ENCODE data around the gene NECAP2.

NECAP2 gene, protein sequence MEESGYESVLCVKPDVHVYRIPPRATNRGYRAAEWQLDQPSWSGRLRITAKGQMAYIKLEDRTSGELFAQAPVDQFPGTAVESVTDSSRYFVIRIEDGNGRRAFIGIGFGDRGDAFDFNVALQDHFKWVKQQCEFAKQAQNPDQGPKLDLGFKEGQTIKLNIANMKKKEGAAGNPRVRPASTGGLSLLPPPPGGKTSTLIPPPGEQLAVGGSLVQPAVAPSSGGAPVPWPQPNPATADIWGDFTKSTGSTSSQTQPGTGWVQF

DNA sequence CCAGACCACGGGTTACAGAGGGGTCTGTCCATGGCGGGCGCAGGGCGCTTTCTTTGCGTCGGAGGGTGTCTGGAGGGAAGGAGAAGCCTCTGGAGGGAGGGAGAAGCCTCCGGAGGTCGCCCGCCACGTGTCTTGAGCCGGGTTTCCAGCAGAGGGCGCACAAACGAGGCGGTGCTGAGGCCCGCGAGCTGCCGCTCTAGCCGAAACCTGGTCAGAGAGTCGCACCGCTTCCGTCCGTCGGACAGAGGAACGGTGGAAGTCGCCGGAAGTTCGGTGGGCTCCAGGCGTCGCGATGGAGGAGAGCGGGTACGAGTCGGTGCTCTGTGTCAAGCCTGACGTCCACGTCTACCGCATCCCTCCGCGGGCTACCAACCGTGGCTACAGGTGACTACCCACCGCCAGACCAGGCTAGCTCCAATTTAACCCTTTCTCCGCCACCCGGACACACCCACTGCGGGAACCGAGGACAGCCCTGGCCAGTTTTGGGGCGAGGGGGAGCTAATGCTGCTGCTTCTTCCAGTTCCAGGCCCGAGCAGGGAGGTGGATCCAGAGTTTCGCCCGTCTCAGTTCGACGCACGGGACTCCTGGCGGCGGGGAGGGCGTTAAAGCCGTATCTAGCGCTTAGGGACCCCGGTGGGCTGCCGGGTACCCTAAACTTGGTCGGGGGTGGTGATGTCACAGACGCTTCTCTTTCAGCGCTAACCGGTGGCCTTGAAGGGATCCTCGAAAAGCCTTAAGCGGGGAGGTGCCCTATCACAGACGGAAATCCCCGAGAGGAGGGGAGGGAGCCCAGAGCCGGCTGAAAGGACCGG lies at the start of gene NECAP2:
TSS of gene NECAP2 (plus strand) at position 255 of the 812 bp plus-strand sequence. CDS start at position 293, 38 bp downstream.
- Histone ChIP-seq H3K36me3 (ENCODE audit: control insufficient read depth, insufficient read depth, low read length) (no peaks in the 10 kb centered on the region), H3K27me3 (ENCODE audit: control insufficient read depth, insufficient read depth, low read length) (peaks cover 2% of the 10 kb centered on the region; the same call in 1 of the 2 replicates), H3K4me1 (ENCODE audit: control insufficient read depth, insufficient read depth, low read length) (no peaks in the 10 kb centered on the region), H3K4me3 (ENCODE audit: low read length) (peak within 1 kb of the TSS; percentile 91), H3K9me3 (ENCODE audit: control insufficient read depth, insufficient read depth, low read length) (no peaks in the 10 kb centered on the region), H3K27ac (ENCODE audit: low read length) (no peak within 1 kb of the TSS)
- no CpG with 5 or more reads among the region's 68 CpGs for WGBS (ENCODE audit: insufficient coverage, insufficient read length)
- DNase-seq (ENCODE audit: low read depth, low spot score) = peak; percentile 91

DNA sequence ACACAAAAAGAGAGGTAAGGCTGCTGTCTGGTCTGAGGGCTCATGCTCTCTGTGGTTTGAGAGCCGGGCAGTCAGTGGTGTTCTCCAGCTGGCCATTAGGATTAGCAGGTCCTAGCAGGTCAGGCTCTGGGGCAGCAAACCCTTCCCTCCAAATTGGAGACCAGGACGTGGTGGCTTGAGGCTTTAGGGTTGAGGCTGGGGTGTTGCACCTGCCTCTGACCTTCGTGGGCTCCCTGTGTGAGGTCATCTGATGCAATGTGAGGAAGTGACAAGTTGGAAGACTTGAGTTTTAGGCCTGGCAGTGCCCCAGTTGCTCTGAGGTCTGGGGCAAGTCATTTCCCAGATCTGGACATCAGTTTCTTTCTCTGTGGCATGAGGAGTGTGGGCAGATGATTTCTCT lies 49.1 kb upstream of the NECAP2 start:
- no peaks in the 10 kb centered on the region for H3K9me3 ChIP-seq (ENCODE audit: control insufficient read depth, insufficient read depth, low read length)
- H3K4me3 ChIP-seq (ENCODE audit: low read length) = no peak overlapping the region
- DNase-seq (ENCODE audit: low read depth, low spot score) = no peak
- peaks cover 6% of the 10 kb centered on the region; the same call in 1 of the 2 replicates for H3K4me1 ChIP-seq (ENCODE audit: control insufficient read depth, insufficient read depth, low read length)
- H3K27me3 ChIP-seq (ENCODE audit: control insufficient read depth, insufficient read depth, low read length) = no peaks in the 10 kb centered on the region
- WGBS (ENCODE audit: insufficient coverage, insufficient read length) = no CpG with 5 or more reads among the region's 3 CpGs
- peaks cover 5% of the 10 kb centered on the region; the same call in 1 of the 2 replicates for H3K36me3 ChIP-seq (ENCODE audit: control insufficient read depth, insufficient read depth, low read length)
- H3K27ac ChIP-seq (ENCODE audit: low read length) = no peak overlapping the region

DNA sequence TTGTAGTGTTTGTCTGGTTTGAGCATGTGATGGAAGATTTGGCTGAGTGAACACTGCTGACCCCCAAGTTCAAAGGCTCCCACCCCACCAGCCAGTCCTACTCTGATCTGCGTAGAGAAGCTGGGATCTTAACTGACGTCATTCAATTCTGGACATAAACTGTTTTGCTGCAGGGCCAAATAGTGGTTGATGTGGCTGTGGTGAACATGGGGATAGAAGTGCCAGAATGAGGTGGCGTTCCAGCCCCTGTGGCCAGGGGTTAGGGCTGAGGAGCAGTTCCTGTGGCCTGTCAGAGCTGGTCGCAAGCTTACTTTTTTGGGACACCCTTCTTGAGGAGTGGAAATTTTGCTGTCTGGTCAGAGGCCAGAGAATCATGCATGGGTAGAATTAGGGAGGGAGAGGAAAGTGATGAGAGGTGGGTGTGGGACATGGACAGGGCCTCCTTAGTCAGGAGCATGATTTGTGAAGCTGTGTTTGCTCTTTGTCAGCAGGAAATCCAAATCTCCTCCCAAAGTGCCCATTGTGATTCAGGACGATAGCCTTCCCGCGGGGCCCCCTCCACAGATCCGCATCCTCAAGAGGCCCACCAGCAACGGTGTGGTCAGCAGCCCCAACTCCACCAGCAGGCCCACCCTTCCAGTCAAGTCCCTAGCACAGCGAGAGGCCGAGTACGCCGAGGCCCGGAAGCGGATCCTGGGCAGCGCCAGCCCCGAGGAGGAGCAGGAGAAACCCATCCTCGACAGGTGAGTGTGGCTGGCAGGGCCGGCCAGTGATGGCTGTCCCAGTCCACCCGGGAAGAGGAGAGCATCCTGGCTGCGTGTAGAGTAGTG lies 47.6 kb upstream of the NECAP2 start:
- WGBS (ENCODE audit: insufficient coverage, insufficient read length) = no CpG with 5 or more reads among the region's 21 CpGs
- no peak overlapping the region for H3K27ac ChIP-seq (ENCODE audit: low read length)
- no peak for DNase-seq (ENCODE audit: low read depth, low spot score)
- H3K27me3 ChIP-seq (ENCODE audit: control insufficient read depth, insufficient read depth, low read length) = no peaks in the 10 kb centered on the region
- peaks cover 6% of the 10 kb centered on the region; the same call in 1 of the 2 replicates for H3K4me1 ChIP-seq (ENCODE audit: control insufficient read depth, insufficient read depth, low read length)
- H3K36me3 ChIP-seq (ENCODE audit: control insufficient read depth, insufficient read depth, low read length) = peaks cover 8% of the 10 kb centered on the region; the same call in 1 of the 2 replicates
- H3K4me3 ChIP-seq (ENCODE audit: low read length) = no peak overlapping the region
- no peaks in the 10 kb centered on the region for H3K9me3 ChIP-seq (ENCODE audit: control insufficient read depth, insufficient read depth, low read length)

DNA sequence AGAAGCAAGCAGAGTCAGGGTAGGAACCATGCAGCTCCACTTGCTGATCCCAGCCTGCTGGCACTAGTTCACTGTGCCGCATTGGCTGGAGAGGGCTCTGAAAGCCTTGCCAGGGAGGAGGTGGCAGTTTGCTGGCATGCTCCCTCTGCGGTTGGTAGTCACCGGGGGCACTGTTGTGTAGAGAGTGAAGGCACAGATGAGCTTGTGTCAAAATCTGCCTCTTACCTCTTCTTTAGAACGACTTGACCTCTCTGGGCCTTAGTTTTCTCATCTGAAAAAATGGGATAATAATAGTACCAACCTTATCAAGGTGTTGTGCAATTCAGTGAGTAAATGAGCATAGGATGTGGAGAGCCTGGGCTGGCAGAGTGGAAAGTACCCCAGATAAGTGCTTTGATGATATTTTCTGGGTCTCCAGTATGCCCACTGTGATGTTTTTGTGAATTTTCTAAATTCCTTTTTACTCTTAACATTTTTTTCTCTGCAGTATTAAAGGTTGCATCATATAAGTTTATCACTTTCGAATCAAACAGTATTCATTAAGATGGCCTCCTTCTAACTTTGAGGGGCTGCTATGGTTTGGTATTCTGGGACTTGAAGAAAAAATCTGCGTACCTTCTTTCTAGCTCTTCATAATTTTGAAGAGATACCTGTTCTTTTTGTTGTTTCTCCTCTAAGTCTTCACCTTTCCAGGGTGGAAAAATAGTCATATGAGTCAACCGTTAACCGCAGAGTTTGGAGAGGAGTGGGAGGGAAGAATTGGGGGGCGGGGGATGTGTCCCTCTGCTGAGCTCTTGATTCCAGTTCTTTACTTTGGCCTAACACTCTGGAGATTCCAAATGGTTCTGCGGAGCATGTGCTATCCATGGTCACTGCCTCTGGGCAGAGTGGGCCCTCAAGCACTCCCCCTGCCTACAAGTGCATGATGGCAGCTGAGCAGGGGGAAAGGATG lies 46.7 kb upstream of the NECAP2 start:
- Histone ChIP-seq H3K4me3 (ENCODE audit: low read length) (no peak overlapping the region), H3K4me1 (ENCODE audit: control insufficient read depth, insufficient read depth, low read length) (peaks cover 6% of the 10 kb centered on the region; the same call in 1 of the 2 replicates), H3K36me3 (ENCODE audit: control insufficient read depth, insufficient read depth, low read length) (peaks cover 11% of the 10 kb centered on the region; the same call in 1 of the 2 replicates), H3K27ac (ENCODE audit: low read length) (no peak overlapping the region), H3K9me3 (ENCODE audit: control insufficient read depth, insufficient read depth, low read length) (no peaks in the 10 kb centered on the region), H3K27me3 (ENCODE audit: control insufficient read depth, insufficient read depth, low read length) (no peaks in the 10 kb centered on the region)
- no peak for DNase-seq (ENCODE audit: low read depth, low spot score)
- WGBS (ENCODE audit: insufficient coverage, insufficient read length) = no CpG with 5 or more reads among the region's 10 CpGs

DNA sequence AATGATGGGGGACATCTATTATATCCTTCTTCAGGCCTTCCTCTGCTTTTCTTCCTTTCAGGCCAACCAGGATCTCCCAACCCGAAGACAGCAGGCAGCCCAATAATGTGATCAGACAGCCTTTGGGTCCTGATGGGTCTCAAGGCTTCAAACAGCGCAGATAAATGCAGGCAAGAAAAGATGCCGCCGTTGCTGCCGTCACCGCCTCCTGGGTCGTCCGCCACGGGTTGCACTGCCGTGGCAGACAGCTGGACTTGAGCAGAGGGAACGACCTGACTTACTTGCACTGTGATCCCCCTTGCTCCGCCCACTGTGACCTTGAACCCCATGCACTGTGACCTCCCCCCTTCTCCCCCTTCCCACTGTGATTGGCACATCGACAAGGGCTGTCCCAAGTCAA lies 45.5 kb upstream of the NECAP2 start:
- H3K4me1 ChIP-seq (ENCODE audit: control insufficient read depth, insufficient read depth, low read length) = peaks cover 6% of the 10 kb centered on the region; the same call in 1 of the 2 replicates
- H3K27me3 ChIP-seq (ENCODE audit: control insufficient read depth, insufficient read depth, low read length) = no peaks in the 10 kb centered on the region
- no peaks in the 10 kb centered on the region for H3K9me3 ChIP-seq (ENCODE audit: control insufficient read depth, insufficient read depth, low read length)
- no peak overlapping the region for H3K27ac ChIP-seq (ENCODE audit: low read length)
- WGBS (ENCODE audit: insufficient coverage, insufficient read length) = no CpG with 5 or more reads among the region's 13 CpGs
- no peak for DNase-seq (ENCODE audit: low read depth, low spot score)
- peaks cover 11% of the 10 kb centered on the region; the same call in 1 of the 2 replicates for H3K36me3 ChIP-seq (ENCODE audit: control insufficient read depth, insufficient read depth, low read length)
- no peak overlapping the region for H3K4me3 ChIP-seq (ENCODE audit: low read length)

DNA sequence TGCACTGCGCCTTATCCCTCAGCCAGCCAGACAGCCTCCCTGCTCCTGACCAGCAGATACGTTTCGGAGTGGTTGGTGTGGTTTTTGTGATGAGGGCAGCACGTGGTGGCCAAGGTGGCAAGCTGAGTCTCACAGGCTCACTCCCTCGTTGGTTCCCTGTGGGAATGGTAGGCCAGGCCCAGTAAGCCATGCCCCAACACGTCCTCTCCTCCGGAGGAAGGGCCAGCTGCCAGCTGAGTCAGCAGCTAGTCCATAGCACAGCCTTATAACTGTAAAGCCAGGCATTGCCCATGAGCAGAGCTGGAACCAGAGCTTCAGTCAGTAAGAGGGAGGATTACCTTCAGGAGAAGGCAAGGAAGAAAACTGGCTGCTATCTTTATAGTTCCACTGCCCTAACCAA lies 43.9 kb upstream of the NECAP2 start:
- H3K4me1 ChIP-seq (ENCODE audit: control insufficient read depth, insufficient read depth, low read length) = 0 out of 2 replicates have a peak, but pooled peaks cover 6% of the 10 kb centered on the region

DNA sequence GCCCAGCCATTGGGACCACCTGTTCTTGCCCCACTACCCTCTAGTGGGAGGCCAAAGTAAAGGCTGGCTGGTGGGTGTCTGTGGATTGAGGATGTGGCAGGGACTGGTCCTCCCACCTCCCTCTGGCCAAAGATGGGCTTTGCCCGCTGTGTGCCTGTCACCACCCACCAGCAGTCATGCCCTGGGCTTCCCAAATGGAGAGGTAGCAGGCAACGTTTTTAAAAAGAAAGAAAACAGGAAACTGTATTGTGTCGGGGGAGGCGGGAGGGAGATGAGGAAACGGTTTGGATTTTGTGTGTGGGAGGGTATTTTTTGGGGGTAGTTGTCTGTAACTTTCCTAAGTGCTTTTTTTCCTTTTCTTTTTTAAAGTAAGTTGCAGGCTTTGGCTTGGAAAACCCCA lies 43.4 kb upstream of the NECAP2 start:
- no peaks in the 10 kb centered on the region for H3K9me3 ChIP-seq (ENCODE audit: control insufficient read depth, insufficient read depth, low read length)
- peaks cover 11% of the 10 kb centered on the region; the same call in 1 of the 2 replicates for H3K36me3 ChIP-seq (ENCODE audit: control insufficient read depth, insufficient read depth, low read length)
- 98% methylated on average over 4 of the region's 5 CpGs for WGBS (ENCODE audit: insufficient coverage, insufficient read length)
- 0 out of 2 replicates have a peak, but pooled peaks cover 3% of the 10 kb centered on the region for H3K4me1 ChIP-seq (ENCODE audit: control insufficient read depth, insufficient read depth, low read length)
- no peak for DNase-seq (ENCODE audit: low read depth, low spot score)
- no peak overlapping the region for H3K27ac ChIP-seq (ENCODE audit: low read length)
- no peaks in the 10 kb centered on the region for H3K27me3 ChIP-seq (ENCODE audit: control insufficient read depth, insufficient read depth, low read length)
- no peak overlapping the region for H3K4me3 ChIP-seq (ENCODE audit: low read length)

More for the DNA sequence above, 43.9 kb upstream of the NECAP2 start:
- peaks cover 11% of the 10 kb centered on the region; the same call in 1 of the 2 replicates for H3K36me3 ChIP-seq (ENCODE audit: control insufficient read depth, insufficient read depth, low read length)
- no CpG with 5 or more reads among the region's 7 CpGs for WGBS (ENCODE audit: insufficient coverage, insufficient read length)
- no peak overlapping the region for H3K27ac ChIP-seq (ENCODE audit: low read length)
- no peak overlapping the region for H3K4me3 ChIP-seq (ENCODE audit: low read length)
- no peak for DNase-seq (ENCODE audit: low read depth, low spot score)
- H3K9me3 ChIP-seq (ENCODE audit: control insufficient read depth, insufficient read depth, low read length) = no peaks in the 10 kb centered on the region
- H3K27me3 ChIP-seq (ENCODE audit: control insufficient read depth, insufficient read depth, low read length) = no peaks in the 10 kb centered on the region

DNA sequence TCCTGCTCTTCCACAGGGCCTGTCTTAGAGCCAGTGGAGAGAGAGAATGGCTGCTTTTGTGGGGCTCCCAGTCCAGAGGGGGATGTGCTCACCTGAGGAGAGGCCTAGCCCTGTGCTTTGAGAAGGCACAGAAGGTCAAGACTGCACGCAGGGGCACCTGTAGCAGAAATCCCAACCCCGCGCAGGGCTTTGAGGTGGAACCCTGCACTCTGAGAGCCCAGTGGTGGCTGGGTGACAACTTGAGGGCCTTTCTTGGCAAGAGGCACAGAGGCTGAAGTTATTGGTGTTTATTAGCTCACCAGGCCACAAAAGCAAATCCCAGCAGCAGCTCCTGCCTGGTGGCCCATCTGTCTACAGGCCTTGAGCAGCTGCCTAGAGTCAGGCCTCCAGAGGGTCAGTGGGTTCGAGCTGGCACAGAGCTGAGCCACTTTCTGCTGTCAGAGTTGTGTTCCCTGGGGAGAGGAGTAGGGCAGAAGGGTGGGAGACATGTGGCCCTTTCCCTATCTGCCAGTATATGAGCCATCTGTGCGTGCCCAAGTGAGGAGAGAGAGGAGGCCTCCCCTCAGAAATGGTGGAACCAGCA lies 42.1 kb upstream of the NECAP2 start:
- no peak for DNase-seq (ENCODE audit: low read depth, low spot score)
- no peak overlapping the region for H3K4me3 ChIP-seq (ENCODE audit: low read length)
- H3K9me3 ChIP-seq (ENCODE audit: control insufficient read depth, insufficient read depth, low read length) = no peaks in the 10 kb centered on the region
- peaks cover 11% of the 10 kb centered on the region; the same call in 1 of the 2 replicates for H3K36me3 ChIP-seq (ENCODE audit: control insufficient read depth, insufficient read depth, low read length)
- H3K4me1 ChIP-seq (ENCODE audit: control insufficient read depth, insufficient read depth, low read length) = no peaks in the 10 kb centered on the region
- H3K27me3 ChIP-seq (ENCODE audit: control insufficient read depth, insufficient read depth, low read length) = no peaks in the 10 kb centered on the region
- WGBS (ENCODE audit: insufficient coverage, insufficient read length) = no CpG with 5 or more reads among the region's 5 CpGs
- no peak overlapping the region for H3K27ac ChIP-seq (ENCODE audit: low read length)

DNA sequence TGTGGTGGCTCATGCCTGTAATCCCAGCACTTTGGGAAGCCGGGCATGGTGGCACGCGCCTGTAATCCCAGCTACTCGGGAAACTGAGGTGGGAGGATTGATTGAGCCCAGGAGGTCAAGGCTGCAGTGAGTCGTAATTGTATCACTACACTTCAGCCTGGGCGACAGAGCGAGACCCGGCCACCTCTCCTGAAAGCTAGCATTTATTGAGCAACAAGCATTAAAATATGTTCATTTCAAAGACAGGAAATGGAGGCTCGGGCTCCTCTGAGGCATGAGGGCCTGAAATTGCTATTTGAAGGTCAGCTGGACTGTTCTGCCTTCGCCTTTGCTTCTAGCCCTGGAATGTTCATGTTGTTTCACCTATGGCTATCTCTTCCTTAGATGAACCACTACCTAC lies 37.8 kb upstream of the NECAP2 start:
- Histone ChIP-seq H3K4me3 (ENCODE audit: low read length) (no peak overlapping the region), H3K36me3 (ENCODE audit: control insufficient read depth, insufficient read depth, low read length) (0 out of 2 replicates have a peak, but pooled peaks cover 4% of the 10 kb centered on the region), H3K27ac (ENCODE audit: low read length) (no peak overlapping the region), H3K27me3 (ENCODE audit: control insufficient read depth, insufficient read depth, low read length) (no peaks in the 10 kb centered on the region), H3K9me3 (ENCODE audit: control insufficient read depth, insufficient read depth, low read length) (no peaks in the 10 kb centered on the region), H3K4me1 (ENCODE audit: control insufficient read depth, insufficient read depth, low read length) (no peaks in the 10 kb centered on the region)
- DNase-seq (ENCODE audit: low read depth, low spot score) = no peak
- WGBS (ENCODE audit: insufficient coverage, insufficient read length) = no CpG with 5 or more reads among the region's 10 CpGs

Data from iPS DF 6.9 (cell line).